DND-41 (cell line): Measurements from ENCODE around the gene TNNT2.

Experiments used
- ATAC-seq: fragments of 200-7000 bp; cut with Tn5 transposase; 3 replicates; pipeline ENCODE4 v1.9.1; 2021; ENCODE audit warnings: low read depth; ENCODE audit not compliant: insufficient read depth
- DNase-seq: peaks from one replicate; pipeline ENCODE4 v3.0.0-alpha.2; 2020
- H2AFZ ChIP-seq: 2 replicates; pipeline ENCODE4 v1.6.0; 2012; ENCODE audit warnings: low read depth, low read length
- H3K27ac ChIP-seq: 2 replicates; pipeline ENCODE4 v1.5.1; 2012; ENCODE audit warnings: low read length, inconsistent platforms
- H3K27me3 ChIP-seq: fragments of 200-600 bp; sonication (generic); 2 replicates; pipeline ENCODE4 v1.6.0; 2012; ENCODE audit warnings: low read length, mild to moderate bottlenecking, inconsistent platforms; ENCODE audit not compliant: insufficient read depth, poor library complexity
- H3K36me3 ChIP-seq: 2 replicates; pipeline ENCODE4 v1.5.1; 2012; ENCODE audit warnings: low read length, inconsistent platforms; ENCODE audit not compliant: insufficient read depth
- H3K4me1 ChIP-seq: 2 replicates; pipeline ENCODE4 v1.5.1; 2012; ENCODE audit warnings: mild to moderate bottlenecking, low read length; ENCODE audit not compliant: insufficient read depth
- H3K4me2 ChIP-seq: 2 replicates; pipeline ENCODE4 v1.6.0; 2012; ENCODE audit warnings: mild to moderate bottlenecking, moderate library complexity, low read length, inconsistent platforms; ENCODE audit not compliant: insufficient read depth
- H3K4me3 ChIP-seq, 2 experiments: fragments of 200-600 bp in 1 of 2; shearing (Covaris generic) in 1 of 2; 2 replicates each; pipeline ENCODE4 v1.5.1; 2012 to 2016; ENCODE audit warnings: inconsistent platforms in 2 of 2, low read length in 2 of 2, mild to moderate bottlenecking in 2 of 2, low read depth in 1 of 2, moderate library complexity in 1 of 2
- H3K79me2 ChIP-seq: 2 replicates; pipeline ENCODE4 v1.6.0; 2012; ENCODE audit warnings: low read length, inconsistent platforms; ENCODE audit not compliant: insufficient read depth
- H3K9ac ChIP-seq: 2 replicates; pipeline ENCODE4 v1.6.0; 2012; ENCODE audit warnings: low read depth, mild to moderate bottlenecking, inconsistent platforms, low read length, moderate library complexity
- H3K9me3 ChIP-seq: 2 replicates; pipeline ENCODE4 v1.5.1; 2012; ENCODE audit warnings: low read length, moderate library complexity, mild to moderate bottlenecking, inconsistent platforms; ENCODE audit not compliant: insufficient read depth, severe bottlenecking
- H4K20me1 ChIP-seq: 2 replicates; pipeline ENCODE4 v1.6.0; 2012; ENCODE audit warnings: low read length; ENCODE audit not compliant: insufficient read depth
- CTCF ChIP-seq: IDR thresholded peaks from 2 replicates; pipeline ENCODE4 v1.5.1; 2012; ENCODE audit warnings: borderline replicate concordance, low read length, moderate library complexity, mild to moderate bottlenecking; ENCODE audit not compliant: poor library complexity, severe bottlenecking; ENCODE audit errors: extremely low read depth
- EZH2 ChIP-seq: IDR thresholded peaks from 3 replicates; pipeline ENCODE4 v1.6.1; 2012; ENCODE audit warnings: borderline replicate concordance, low read depth, mild to moderate bottlenecking, moderate library complexity, low read length, inconsistent platforms; ENCODE audit not compliant: severe bottlenecking

Gene TNNT2

DNA sequence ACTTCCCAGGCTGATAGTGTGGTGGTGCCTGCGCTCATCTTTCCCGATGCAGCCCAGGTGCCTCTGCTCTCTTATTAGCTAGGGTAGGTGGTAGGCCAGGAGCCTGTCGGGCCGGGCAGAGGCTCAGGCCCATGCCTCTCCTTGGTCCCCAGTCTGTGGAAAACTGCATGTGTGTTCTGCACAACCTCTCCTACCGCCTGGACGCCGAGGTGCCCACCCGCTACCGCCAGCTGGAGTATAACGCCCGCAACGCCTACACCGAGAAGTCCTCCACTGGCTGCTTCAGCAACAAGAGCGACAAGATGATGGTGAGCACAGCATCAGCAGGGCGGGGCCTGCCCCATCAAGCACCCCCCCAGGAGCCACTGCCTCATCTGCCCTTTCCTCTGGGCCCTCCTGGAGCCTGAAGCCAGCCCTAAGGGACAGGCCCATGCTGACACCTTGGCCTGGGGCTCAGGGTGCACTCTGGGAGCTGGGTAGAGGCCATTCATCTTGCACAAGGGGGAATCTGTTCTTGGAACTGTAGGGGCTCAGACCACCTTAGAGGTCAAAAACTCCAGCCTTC is 55.6 kb downstream of the TNNT2 start:
- H4K20me1 ChIP-seq: no peaks in the 10 kb centered on the region
- DNase-seq (no peak), ATAC-seq (no peak)
- H2AFZ ChIP-seq: no peak overlapping the region
- no peak overlapping the region for H3K27ac ChIP-seq
- H3K36me3 ChIP-seq: no peaks in the 10 kb centered on the region
- H3K4me3 ChIP-seq: no peak overlapping the region
- no peaks in the 10 kb centered on the region for H3K79me2 ChIP-seq
- H3K9me3 ChIP-seq: no peaks in the 10 kb centered on the region
- TF ChIP-seq CTCF: no peak
- H3K27me3 ChIP-seq: no peaks in the 10 kb centered on the region
- H3K4me1 ChIP-seq: no peaks in the 10 kb centered on the region
- H3K9ac ChIP-seq: no peak overlapping the region
- H3K4me2 ChIP-seq: no peak overlapping the region

GRCh38 chr1:201320168-201320788 is 57.2 kb downstream of the TNNT2 start:
- no peaks in the 10 kb centered on the region for H3K27me3 ChIP-seq
- no peak overlapping the region for H3K4me2 ChIP-seq
- H3K36me3 ChIP-seq: no peaks in the 10 kb centered on the region
- no peak overlapping the region for H2AFZ ChIP-seq
- no peak for ATAC-seq
- no peak overlapping the region for H3K27ac ChIP-seq
- DNase-seq: no peak
- H3K9ac ChIP-seq: no peak overlapping the region
- no peaks in the 10 kb centered on the region for H3K4me1 ChIP-seq
- no peaks in the 10 kb centered on the region for H3K9me3 ChIP-seq
- no peaks in the 10 kb centered on the region for H4K20me1 ChIP-seq
- TF ChIP-seq EZH2 (no peak), CTCF (no peak)
- no peak overlapping the region for H3K4me3 ChIP-seq
- no peaks in the 10 kb centered on the region for H3K79me2 ChIP-seq

DNA sequence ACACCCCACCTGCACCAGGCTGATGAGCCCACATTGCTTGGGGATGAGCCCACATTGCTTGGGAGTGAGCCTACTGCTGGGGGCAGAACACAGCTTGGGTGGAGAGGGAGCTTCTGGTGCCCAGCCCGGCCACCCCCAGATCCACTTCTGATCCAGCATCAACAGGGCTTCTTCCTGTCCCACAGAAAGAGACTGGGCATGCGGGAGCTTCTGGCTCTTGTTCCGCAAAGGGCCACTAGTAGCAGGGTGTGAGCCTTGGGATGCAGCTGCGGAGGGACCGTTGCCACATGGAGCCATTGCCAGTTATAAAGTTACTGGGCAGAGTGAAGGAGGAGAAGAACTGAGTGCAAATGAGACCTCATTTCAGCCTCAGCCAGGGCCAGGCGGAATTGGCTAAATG is 57.8 kb downstream of the TNNT2 start:
- Histone ChIP-seq H3K27me3 (no peaks in the 10 kb centered on the region), H3K4me2 (no peak overlapping the region), H3K79me2 (no peaks in the 10 kb centered on the region), H2AFZ (no peak overlapping the region), H3K4me3 (no peak overlapping the region), H3K4me1 (no peaks in the 10 kb centered on the region), H4K20me1 (no peaks in the 10 kb centered on the region), H3K36me3 (no peaks in the 10 kb centered on the region), H3K27ac (no peak overlapping the region), H3K9ac (no peak overlapping the region), H3K9me3 (no peaks in the 10 kb centered on the region)
- ATAC-seq: no peak
- TF ChIP-seq CTCF (no peak), EZH2 (no peak)
- DNase-seq: no peak
